ENCODE data around the gene LHFPL2. TPM values are rescaled to one million over a fixed set of nuclear protein-coding genes. Genes with fewer than 3 reads are reported as not detected.

LHFPL2 gene
- total and polyA plus RNA-seq, 9 of the 15 experiments (the other 6 are each of a cell fraction or from before 2014, with no cell fraction given) = 1.0 to 6.6 (median 4.6) TPM

DNA sequence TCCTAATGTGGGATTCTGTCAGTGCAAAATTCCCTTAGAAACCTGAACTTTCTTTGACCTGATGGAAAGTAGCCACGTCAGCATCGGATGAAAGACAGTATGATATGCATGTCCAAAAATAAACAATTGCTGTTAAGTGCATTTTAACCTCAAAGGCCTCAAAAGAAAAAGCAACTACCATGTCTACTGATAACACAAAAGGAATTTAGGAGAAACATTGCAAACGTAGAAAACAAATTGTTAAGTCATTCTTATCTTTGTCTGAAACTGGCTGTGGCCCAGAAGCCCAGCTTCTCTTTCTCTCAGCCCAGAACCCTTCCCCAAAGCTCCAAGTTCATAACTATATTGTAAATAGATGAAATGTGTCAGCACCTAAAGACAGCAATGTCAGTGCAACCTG is 11.1 kb upstream of the LHFPL2 start (continued):
- TF ChIP-seq RBM39 (optimal IDR thresholded peaks at IDR 0.05; ENCODE audit: low read depth, low read length) (no peak), FOXP1 (CRISPR knock-in tag; IDR thresholded peaks at IDR 0.05) (no peak), SNRNP70 (optimal IDR thresholded peaks at IDR 0.05; ENCODE audit: low read depth, low read length) (no peak), NFE2 (IDR thresholded peaks at IDR 0.05; ENCODE audit: low read depth) (peak; percentile 77), MEIS2 (IDR thresholded peaks at IDR 0.05; ENCODE audit: partially characterized antibody) (peak; percentile 75), RBM25 (IDR thresholded peaks at IDR 0.05; ENCODE audit: low read depth, low read length, severe bottlenecking) (no peak), RFX5 (IDR thresholded peaks at IDR 0.05; ENCODE audit: low read depth, low read length) (no peak), HDAC2 (IDR thresholded peaks at IDR 0.05) (peak; percentile 55; the same call in 1 of the 2 replicates), TOE1 (IDR thresholded peaks at IDR 0.05; ENCODE audit: borderline replicate concordance) (no peak), TOE1 (CRISPR knock-in tag; IDR thresholded peaks at IDR 0.05; ENCODE audit: borderline replicate concordance, low read depth) (no peak), SMAD2 (IDR thresholded peaks at IDR 0.05; ENCODE audit: low read depth, low read length) (no peak), EWSR1 (IDR thresholded peaks at IDR 0.05; ENCODE audit: borderline replicate concordance, low read depth, partially characterized antibody) (no peak), MAX (CRISPR knock-in tag; IDR thresholded peaks at IDR 0.05) (no peak)
- TF ChIP-seq, protein P1, sequence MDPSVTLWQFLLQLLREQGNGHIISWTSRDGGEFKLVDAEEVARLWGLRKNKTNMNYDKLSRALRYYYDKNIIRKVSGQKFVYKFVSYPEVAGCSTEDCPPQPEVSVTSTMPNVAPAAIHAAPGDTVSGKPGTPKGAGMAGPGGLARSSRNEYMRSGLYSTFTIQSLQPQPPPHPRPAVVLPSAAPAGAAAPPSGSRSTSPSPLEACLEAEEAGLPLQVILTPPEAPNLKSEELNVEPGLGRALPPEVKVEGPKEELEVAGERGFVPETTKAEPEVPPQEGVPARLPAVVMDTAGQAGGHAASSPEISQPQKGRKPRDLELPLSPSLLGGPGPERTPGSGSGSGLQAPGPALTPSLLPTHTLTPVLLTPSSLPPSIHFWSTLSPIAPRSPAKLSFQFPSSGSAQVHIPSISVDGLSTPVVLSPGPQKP (CRISPR knock-in tag; IDR thresholded peaks at IDR 0.05) = no peak
- TF ChIP-seq, protein P2, sequence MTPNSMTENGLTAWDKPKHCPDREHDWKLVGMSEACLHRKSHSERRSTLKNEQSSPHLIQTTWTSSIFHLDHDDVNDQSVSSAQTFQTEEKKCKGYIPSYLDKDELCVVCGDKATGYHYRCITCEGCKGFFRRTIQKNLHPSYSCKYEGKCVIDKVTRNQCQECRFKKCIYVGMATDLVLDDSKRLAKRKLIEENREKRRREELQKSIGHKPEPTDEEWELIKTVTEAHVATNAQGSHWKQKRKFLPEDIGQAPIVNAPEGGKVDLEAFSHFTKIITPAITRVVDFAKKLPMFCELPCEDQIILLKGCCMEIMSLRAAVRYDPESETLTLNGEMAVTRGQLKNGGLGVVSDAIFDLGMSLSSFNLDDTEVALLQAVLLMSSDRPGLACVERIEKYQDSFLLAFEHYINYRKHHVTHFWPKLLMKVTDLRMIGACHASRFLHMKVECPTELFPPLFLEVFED (CRISPR knock-in tag; conservative IDR thresholded peaks at IDR 0.05) = no peak
- TF ChIP-seq, protein P3, sequence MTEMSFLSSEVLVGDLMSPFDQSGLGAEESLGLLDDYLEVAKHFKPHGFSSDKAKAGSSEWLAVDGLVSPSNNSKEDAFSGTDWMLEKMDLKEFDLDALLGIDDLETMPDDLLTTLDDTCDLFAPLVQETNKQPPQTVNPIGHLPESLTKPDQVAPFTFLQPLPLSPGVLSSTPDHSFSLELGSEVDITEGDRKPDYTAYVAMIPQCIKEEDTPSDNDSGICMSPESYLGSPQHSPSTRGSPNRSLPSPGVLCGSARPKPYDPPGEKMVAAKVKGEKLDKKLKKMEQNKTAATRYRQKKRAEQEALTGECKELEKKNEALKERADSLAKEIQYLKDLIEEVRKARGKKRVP (CRISPR knock-in tag; IDR thresholded peaks at IDR 0.05) = no peak

Data from K562 (cell line).